HG03060 (cell line): ENCODE results near the gene PRUNE2.
"Not testable (repeated sequence)": the region's sequence is repeated elsewhere in the genome, so short reads cannot be mapped to it uniquely, and the experiment has no call there.

Experiments used
- ATAC-seq: cut with Tn5 transposase; IDR thresholded peaks from one replicate; pipeline ENCODE4 v1.9.1; 2021; ENCODE audit warnings: low read depth, moderate number of reproducible peaks; ENCODE audit not compliant: unreplicated experiment

The PRUNE2 gene

GRCh38 chr9:76743931-76744330, 162.0 kb downstream of the PRUNE2 start:
- ATAC-seq, result no peak

DNA sequence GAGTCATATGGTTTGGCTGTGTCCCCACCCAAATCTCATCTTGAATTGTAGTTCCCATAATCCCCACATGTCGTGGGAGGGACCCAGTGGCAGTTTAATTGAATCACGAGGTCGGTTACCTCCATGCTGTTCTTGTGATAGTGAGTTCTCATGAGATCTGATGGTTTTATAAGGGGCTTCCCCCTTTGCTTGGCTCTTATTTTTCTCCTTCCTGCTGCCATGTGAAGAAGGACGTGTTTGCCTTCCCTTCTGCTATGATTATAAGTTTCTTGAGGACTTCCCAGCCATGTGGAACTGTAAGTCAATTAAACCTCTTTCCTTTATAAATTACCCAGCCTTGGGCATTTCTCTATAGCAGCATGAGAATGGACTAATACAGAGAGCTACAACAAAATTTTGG, 163.0 kb downstream of the PRUNE2 start:
- ATAC-seq, result not testable (repeated sequence)

GRCh38 chr9:76741524-76741923, 164.4 kb downstream of the PRUNE2 start:
- ATAC-seq, result no peak

DNA sequence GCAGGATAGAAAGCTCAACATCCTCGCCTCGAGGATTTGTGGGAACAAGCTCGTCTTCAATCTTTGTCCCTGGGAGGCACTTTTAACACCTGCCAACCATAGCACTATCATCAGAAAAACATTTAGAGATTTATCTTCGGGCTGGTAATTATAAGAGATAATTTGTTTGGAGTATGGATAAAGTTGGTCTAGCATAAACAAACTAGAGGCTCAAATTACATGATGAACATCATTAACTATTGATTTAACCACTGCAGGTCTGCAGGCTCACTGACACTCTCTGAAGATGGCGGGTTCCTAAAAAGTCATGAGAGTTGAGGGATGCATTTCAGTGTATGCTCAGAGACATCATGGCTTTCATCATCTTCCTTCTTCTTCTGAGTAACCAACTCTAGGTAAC, 167.5 kb downstream of the PRUNE2 start:
- no peak for ATAC-seq

DNA sequence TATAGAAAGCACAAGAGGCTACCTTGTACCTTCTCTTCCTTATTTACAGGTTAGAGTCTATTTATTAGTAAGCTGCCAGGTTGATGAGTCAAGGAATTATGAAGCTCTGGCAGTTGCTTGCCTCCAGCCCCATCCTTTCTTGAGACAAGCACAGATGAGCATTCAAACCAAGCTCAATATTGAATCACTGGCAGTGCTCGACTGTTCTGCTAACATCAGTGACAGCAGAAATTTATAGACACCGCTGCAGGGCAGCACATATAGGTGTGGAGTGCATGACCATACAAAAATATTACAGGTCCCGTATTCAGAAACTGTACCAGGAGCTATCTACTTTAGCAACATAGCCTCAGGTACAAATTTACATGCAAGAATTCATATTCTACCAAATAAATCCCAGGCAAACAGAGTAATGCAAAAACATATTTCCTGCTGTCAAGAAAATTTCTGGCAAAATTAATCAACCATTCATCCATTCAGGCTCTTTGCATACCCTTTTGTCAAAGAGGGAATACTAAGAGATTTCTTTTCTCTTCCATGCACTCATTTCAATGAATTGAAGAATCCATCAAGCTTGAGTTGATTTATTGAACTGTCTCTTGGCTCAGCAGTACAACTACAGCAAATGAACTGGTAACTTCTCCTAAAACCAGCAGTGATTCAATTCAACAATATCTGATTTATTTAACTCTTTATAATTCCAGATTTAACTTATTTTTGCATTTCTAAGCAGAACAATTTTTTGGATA, 168.6 kb downstream of the PRUNE2 start:
- ATAC-seq, result no peak

DNA sequence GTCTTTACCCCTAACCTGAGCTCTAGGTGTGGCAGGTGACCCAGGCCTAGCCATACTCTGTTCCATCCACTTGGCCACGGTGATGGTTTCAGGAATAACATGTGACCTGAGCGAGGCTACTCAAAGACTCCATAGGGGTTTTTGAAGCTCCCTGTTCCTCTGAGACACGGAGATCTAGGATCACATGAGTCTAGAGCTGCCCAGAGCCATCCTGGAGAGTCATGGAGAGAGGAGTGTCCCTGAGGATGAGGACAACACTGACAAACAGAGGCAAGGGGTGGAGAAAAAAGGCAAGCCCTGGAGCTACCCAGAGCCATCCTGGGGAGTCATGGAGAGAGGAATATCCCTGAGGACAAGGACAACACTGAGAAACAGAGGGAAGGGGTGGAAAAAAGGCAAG, 171.2 kb downstream of the PRUNE2 start:
- no peak for ATAC-seq

DNA sequence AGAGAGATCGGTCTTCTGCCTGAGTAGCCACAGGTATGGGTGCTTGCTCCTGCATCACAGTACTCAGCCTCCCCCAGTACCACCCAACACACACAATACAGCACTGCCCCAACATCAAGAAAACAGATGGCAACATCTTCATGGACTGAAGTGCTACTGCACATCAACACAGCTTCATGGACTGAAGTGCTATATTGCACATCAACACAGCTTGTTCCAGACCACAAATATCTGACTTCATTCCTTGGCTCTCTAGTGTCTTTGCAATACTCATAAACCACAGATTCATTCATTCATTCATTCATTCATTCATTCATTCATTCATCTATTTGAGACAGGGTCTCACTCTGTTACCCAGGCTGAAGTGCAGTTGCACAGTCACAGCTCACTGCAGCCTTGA, 172.8 kb downstream of the PRUNE2 start:
- no peak for ATAC-seq

DNA sequence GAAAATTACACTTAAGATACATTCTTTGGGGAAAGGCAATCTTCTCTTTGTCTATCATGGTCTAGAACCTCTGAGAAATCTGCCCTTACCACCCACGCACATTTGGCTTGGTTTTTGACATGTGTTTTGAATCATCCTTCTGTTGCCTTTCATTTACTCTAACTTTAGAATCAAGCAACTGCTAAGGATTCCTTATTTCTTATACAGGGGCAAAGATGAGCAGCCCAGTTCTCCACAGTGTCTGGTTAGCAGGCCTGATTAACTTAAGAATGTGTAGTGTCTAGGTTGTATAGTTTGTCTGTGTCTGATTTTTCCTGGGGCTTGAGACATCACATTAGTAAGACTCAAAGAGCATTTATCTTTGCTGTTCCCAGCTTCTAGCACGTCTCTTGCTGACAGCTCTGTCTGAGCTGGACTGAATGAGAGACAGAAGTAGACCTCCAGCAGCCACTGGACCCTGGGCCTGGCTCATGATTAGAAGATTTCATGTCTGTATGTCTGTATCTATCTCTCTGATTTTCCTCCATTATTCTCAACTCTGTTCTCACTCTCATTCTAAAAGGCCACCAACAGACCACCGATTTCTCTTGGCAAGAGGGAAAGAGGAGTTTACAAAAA, 173.5 kb downstream of the PRUNE2 start:
- no peak for ATAC-seq

GRCh38 chr9:76730801-76731200, 175.1 kb downstream of the PRUNE2 start:
- ATAC-seq, result no peak

DNA sequence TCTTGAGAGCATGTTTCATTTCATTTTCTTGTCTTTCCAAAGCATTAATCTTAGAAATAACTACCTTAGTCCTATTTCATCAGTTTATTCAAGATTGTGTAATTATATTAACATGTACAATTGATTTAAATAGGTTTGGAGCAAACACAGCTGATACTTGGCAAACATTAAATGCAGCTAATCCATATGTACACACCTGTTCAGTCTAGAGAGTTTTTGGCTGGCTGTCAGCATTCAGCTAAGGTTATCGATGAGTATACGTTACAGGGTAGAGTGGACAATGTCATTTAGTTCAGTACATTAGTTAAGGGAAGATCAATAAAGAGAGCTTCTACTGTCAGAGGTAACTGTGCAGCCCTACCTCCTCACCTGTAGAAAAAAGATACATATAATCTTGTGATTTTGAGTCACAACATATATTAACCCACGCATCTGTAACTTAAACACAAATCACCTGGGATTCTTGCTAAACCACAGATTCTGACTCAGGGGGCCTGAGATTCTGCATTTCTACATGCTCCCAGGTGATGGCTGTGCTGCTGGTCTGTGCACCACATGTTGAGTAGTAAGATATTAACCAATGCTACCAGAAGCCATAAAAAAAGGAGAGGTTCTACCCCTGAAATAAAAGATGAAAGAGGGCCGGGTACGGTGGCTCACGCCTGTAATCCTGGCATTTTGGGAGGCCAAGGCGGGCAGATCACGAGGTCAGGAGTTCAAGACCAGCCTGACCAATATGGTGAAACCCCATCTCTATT, 175.8 kb downstream of the PRUNE2 start:
- no peak for ATAC-seq

GRCh38 chr9:76729116-76729515, 176.8 kb downstream of the PRUNE2 start:
- ATAC-seq, result no peak

DNA sequence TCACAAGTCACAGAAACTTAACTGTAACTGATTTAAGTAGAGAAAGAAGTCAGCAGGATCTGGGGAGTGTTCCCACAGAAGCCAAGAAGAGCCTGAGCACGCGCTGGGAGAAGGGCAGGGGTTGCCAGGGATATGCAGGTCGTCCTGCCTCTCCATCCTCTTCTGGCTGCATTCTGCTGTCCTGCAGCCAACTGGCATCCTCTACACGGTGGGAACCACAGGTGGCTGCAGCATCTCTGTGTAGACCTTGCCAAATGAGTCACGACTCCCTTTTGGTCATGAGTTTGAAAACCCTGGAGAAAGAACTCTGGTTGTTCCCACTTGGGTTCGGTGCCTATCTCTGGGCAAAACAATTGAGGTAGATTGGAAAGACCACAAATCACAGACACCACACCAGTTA, 180.0 kb downstream of the PRUNE2 start:
- no peak for ATAC-seq

DNA sequence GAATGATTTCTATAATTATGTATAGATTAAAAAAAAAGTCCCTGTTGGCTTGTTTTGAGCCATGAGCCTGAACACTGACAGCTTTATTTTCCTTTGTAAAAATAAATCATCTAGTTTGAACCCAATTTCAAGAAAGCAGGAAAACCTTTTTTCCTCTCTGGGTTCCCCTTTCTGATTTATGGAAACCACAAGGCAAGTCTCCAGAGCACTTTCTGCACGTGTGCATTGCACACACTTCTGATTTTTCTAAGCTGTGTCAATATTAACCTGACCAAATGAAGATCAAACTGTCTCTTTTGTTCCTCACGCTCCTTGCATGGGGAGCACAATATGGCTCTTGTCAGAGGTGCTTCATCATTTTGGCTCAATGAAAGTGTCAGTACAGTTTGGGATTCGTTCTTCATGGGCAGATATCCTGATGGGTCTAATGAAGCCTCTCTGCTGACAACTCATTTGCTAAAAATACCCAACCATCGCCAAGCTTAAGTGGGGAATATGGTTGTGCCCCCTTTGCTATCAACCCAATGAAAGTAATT, 180.8 kb downstream of the PRUNE2 start:
- ATAC-seq, result no peak

DNA sequence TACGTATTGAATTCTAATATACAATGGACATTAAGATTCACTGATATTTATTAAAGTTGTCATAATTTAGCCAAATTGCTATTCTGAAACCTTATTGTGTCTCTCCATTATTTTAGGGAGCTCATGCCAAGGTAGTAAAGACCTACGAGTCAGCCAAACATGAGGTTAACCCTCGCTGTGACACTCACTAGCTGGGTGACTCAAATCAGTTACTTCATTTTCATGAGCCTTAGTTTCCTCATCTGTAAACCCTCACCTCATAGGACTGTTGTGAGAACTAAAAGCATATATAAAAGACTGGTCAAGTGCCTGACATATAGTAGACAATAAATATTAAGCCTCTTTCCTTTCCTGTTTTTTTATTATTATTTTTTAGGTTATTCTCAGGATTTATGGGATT, 185.7 kb downstream of the PRUNE2 start:
- no peak for ATAC-seq

DNA sequence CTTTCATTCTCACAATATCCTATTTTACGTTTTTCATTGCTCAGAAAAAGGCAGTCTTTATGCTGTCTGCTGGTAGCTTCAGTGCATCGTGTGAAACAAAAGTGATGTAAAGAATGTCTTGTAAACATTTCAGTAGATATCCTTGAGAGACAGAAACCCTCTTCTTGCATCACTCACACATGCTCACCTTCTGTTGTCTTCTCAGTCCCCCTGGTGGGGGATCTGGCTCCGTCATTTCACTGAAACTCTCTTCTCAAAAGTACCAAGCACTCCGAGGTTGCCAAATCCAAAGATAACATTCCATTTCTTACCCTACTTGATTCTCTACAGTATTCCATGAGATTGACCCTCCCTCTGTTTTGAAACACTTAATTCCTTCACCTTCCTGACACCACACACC, 187.7 kb downstream of the PRUNE2 start:
- ATAC-seq, result no peak

- ATAC-seq, result no peak
Measured at GRCh38 chr9:76717613-76718012, 188.3 kb downstream of the PRUNE2 start.

- ATAC-seq, result no peak
Measured at GRCh38 chr9:76717176-76717575, 188.7 kb downstream of the PRUNE2 start.

- ATAC-seq, result no peak
Measured at GRCh38 chr9:76716085-76716672, 189.7 kb downstream of the PRUNE2 start.

GRCh38 chr9:76713381-76713780, 192.5 kb downstream of the PRUNE2 start:
- no peak for ATAC-seq

DNA sequence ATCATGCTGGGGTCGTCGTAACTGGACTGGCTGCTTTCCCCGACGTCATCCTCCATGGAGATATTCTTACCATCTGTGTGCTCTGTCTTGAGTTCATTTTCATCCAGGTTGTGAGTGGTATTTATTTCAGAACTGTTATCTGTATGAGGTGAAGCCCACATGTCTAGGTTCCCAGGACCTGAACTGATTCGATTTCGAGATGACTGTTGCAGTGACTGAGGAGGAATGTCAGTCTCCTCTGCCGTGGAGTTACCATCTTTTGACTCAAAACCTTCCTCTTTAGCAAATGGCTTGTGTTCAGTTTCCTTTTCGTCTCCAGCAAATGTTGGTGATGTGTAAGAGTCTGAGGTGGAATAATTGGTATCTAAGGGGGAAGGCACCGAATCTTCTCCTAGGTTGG, 196.9 kb downstream of the PRUNE2 start:
- no peak for ATAC-seq

DNA sequence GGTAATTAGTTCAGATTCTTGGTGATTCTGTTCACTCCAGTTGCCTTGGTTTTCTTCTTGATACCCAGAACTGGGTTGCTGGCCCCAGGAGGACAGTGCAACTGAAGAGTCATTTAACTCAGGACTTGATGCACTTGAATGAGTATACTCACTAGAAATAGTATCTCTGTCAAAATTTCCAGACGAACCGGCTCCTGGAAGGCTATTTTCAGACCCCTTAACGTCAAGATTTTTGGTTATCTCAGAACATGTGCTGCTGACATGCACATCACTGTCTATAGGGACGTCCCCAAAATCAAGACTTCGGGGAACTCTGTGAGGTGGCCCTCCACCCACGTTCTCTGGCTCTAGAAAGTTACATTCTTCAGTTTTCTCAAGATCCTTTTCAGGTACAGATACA, 198.4 kb downstream of the PRUNE2 start:
- ATAC-seq, result no peak
